HepG2 (cell line): ENCODE results near the gene NDUFS7. TPM values are rescaled to one million over a fixed set of nuclear protein-coding genes. Genes with fewer than 3 reads are reported as not detected.

Experiments
- CBX1 ChIP-seq: IDR thresholded peaks from one replicate; pipeline ENCODE4 v1.6.1; 2016; ENCODE audit warnings: antibody characterized with exemption, low read depth
- CHD4 ChIP-seq: fragments of 200-600 bp; sonication (generic); IDR thresholded peaks from 2 replicates; pipeline ENCODE4 v1.7.0; 2017; ENCODE audit warnings: mild to moderate bottlenecking, low read length, borderline replicate concordance
- DMAP1 ChIP-seq: IDR thresholded peaks from 2 replicates; pipeline ENCODE4 v1.6.1; 2016
- GFI1 ChIP-seq: sonication (generic); formaldehyde crosslinking; IDR thresholded peaks from 2 replicates; pipeline ENCODE4 v1.5.0; 2020; ENCODE audit warnings: missing genetic modification reagents, mild to moderate bottlenecking, borderline replicate concordance
- HHEX ChIP-seq: IDR thresholded peaks from 2 replicates; pipeline ENCODE4 v1.6.1; 2016; ENCODE audit warnings: control low read depth
- HNRNPLL ChIP-seq: fragments of 200-400 bp; formaldehyde crosslinking; IDR thresholded peaks from 2 replicates; pipeline ENCODE4 v1.6.1; 2017; ENCODE audit warnings: mild to moderate bottlenecking, low read depth, low read length; ENCODE audit not compliant: poor library complexity, severe bottlenecking
- NR2F6 ChIP-seq, 2 experiments: IDR thresholded peaks; 2 replicates each; pipeline ENCODE4 v1.6.1; 2016; ENCODE audit warnings: antibody characterized with exemption in 1 of 2, mild to moderate bottlenecking in 1 of 2
- PAF1 ChIP-seq: IDR thresholded peaks from 2 replicates; pipeline ENCODE4 v1.6.1; 2016; ENCODE audit warnings: missing genetic modification reagents, missing compliant biosample characterization
- TARDBP ChIP-seq: sonication (generic); formaldehyde crosslinking; IDR thresholded peaks from 2 replicates; pipeline ENCODE4 v1.8.0; 2022; ENCODE audit warnings: mild to moderate bottlenecking, missing genetic modification reagents
- U2AF1 ChIP-seq: fragments of 200-400 bp; formaldehyde crosslinking; optimal IDR thresholded peaks from 2 replicates; pipeline ENCODE3; 2017; ENCODE audit warnings: mild to moderate bottlenecking, low read depth, low read length
- ZMYM3 ChIP-seq: sonication (generic); formaldehyde crosslinking; IDR thresholded peaks from 2 replicates; pipeline ENCODE4 v1.5.1; 2020; ENCODE audit warnings: mild to moderate bottlenecking, missing genetic modification reagents
- ZNF12 ChIP-seq: sonication (generic); formaldehyde crosslinking; IDR thresholded peaks from 2 replicates; pipeline ENCODE4 v1.5.0; 2020; ENCODE audit warnings: missing genetic modification reagents
- ZNF260 ChIP-seq: sonication (generic); formaldehyde crosslinking; IDR thresholded peaks from 2 replicates; pipeline ENCODE4 v1.4.0; 2020; ENCODE audit warnings: missing genetic modification reagents, low read depth, mild to moderate bottlenecking, borderline replicate concordance
- ZNF264 ChIP-seq: sonication (generic); formaldehyde crosslinking; IDR thresholded peaks from 2 replicates; pipeline ENCODE4 v1.4.0; 2020; ENCODE audit warnings: missing genetic modification reagents
- ZNF337 ChIP-seq: sonication (generic); formaldehyde crosslinking; IDR thresholded peaks from 2 replicates; pipeline ENCODE4 v1.5.1; 2020; ENCODE audit warnings: missing genetic modification reagents, low read depth, mild to moderate bottlenecking, borderline replicate concordance
- ZNF343 ChIP-seq: sonication (generic); formaldehyde crosslinking; IDR thresholded peaks from 2 replicates; pipeline ENCODE4 v1.4.0; 2020; ENCODE audit warnings: mild to moderate bottlenecking, missing genetic modification reagents
- ZNF432 ChIP-seq: sonication (generic); formaldehyde crosslinking; IDR thresholded peaks from 2 replicates; pipeline ENCODE4 v1.5.0; 2020; ENCODE audit warnings: missing genetic modification reagents, mild to moderate bottlenecking, borderline replicate concordance
- ZNF670 ChIP-seq: sonication (generic); formaldehyde crosslinking; IDR thresholded peaks from 2 replicates; pipeline ENCODE4 v1.8.0; 2022; ENCODE audit warnings: mild to moderate bottlenecking, missing genetic modification reagents, borderline replicate concordance
- ZNF678 ChIP-seq: sonication (generic); formaldehyde crosslinking; IDR thresholded peaks from 2 replicates; pipeline ENCODE4 v1.4.0; 2020; ENCODE audit warnings: mild to moderate bottlenecking, missing genetic modification reagents
- ZNF780A ChIP-seq: sonication (generic); formaldehyde crosslinking; IDR thresholded peaks from 2 replicates; pipeline ENCODE4 v1.8.0; 2022; ENCODE audit warnings: mild to moderate bottlenecking, missing genetic modification reagents, moderate library complexity
- ZSCAN12 ChIP-seq: sonication (generic); formaldehyde crosslinking; IDR thresholded peaks from 2 replicates; pipeline ENCODE4 v1.9.0; 2021; ENCODE audit warnings: mild to moderate bottlenecking, missing genetic modification reagents
- ZSCAN22 ChIP-seq: sonication (generic); formaldehyde crosslinking; IDR thresholded peaks from 2 replicates; pipeline ENCODE4 v1.4.0; 2020; ENCODE audit warnings: mild to moderate bottlenecking, missing genetic modification reagents
- ZSCAN9 ChIP-seq: IDR thresholded peaks from 2 replicates; pipeline ENCODE4 v1.6.1; 2016; ENCODE audit warnings: borderline replicate concordance
- polyA plus RNA-seq, 8 experiments: library from polyadenylated mRNA; depleted of rRNA in 3 of 8; stranded (reverse) in 7 of 8; unstranded in 1 of 8; fragments of >200 nt; fragmentation: Illumina TruSeq in 4 of 8; extraction: Trizol in 4 of 8; gene quantifications; 2 replicates each; pipeline versions ENCODE4 v1.2.1 to v1.2.3, GENCODE V29; 2011 to 2016; ENCODE audit warnings: low read depth in 4 of 8, missing spikeins in 1 of 8, mixed read lengths in 1 of 8; ENCODE audit not compliant: insufficient read depth in 1 of 8
- total RNA-seq, 5 experiments: library from RNA; depleted of rRNA; stranded (reverse); fragments of >200 nt; fragmentation: Illumina TruSeq; extraction: Trizol; gene quantifications; 2 replicates each; pipeline ENCODE4 v1.2.3, GENCODE V29; 2016; ENCODE audit warnings: low read depth in 1 of 5
- TF ChIP-seq, protein P1 (sequence below): sonication (generic); formaldehyde crosslinking; IDR thresholded peaks from 2 replicates; pipeline ENCODE4 v1.4.0; 2020; ENCODE audit warnings: missing genetic modification reagents
- TF ChIP-seq, protein P2 (sequence below): sonication (generic); formaldehyde crosslinking; IDR thresholded peaks from 2 replicates; pipeline ENCODE4 v1.9.0; 2021; ENCODE audit warnings: missing genetic modification reagents, borderline replicate concordance
- TF ChIP-seq, protein P3 (sequence below): sonication (generic); formaldehyde crosslinking; IDR thresholded peaks from 2 replicates; pipeline ENCODE4 v1.5.0; 2020; ENCODE audit warnings: missing genetic modification reagents, mild to moderate bottlenecking, borderline replicate concordance
- TF ChIP-seq, protein P4 (sequence below): sonication (generic); formaldehyde crosslinking; IDR thresholded peaks from 2 replicates; pipeline ENCODE4 v1.4.0; 2020; ENCODE audit warnings: missing genetic modification reagents

The NDUFS7 gene
- total and polyA plus RNA-seq, 2 of the 13 experiments (the other 11 are each of a cell fraction or from before 2014, with no cell fraction given) = 34.3 to 66.9 TPM

DNA sequence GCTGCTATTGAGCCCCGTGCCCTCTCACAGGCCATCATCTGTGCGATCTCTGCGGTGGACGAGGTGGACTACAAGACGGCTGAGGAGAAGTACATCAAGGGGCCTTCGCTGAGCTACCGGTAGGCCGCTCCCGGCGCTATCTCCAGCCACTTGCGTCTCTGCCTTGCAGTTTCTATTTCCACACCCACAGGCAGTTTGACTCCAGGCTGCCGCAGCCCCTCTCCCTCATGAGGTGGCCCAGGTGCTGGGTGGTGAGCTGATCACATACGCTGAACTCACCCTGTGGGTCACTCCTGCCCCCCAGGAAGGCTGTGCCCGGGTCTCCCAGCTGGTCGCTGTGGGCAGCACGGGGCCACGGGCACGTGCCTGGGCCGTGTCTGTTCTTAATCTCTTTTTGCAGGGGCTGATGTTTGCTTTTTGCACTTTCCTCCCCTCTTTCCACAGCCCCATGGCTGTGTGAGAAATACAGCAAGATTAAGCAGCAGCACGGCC lies 10.6 kb upstream of the NDUFS7 start (continued):
- TF ChIP-seq, protein P1, sequence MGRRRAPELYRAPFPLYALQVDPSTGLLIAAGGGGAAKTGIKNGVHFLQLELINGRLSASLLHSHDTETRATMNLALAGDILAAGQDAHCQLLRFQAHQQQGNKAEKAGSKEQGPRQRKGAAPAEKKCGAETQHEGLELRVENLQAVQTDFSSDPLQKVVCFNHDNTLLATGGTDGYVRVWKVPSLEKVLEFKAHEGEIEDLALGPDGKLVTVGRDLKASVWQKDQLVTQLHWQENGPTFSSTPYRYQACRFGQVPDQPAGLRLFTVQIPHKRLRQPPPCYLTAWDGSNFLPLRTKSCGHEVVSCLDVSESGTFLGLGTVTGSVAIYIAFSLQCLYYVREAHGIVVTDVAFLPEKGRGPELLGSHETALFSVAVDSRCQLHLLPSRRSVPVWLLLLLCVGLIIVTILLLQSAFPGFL (CRISPR knock-in tag) = no peak
- TF ChIP-seq ZMYM3 (CRISPR knock-in tag) = no peak
- no peak for TF ChIP-seq CHD4
- TF ChIP-seq ZNF780A = no peak
- no peak for TF ChIP-seq ZSCAN9 (CRISPR knock-in tag)
- TF ChIP-seq NR2F6 (IDR thresholded peaks at IDR 0.05) = no peak
- TF ChIP-seq NR2F6 (CRISPR knock-in tag; IDR thresholded peaks at IDR 0.05) = no peak
- no peak for TF ChIP-seq ZNF670 (CRISPR knock-in tag)
- peak; percentile 34; the same call in 1 of the 2 replicates for TF ChIP-seq ZSCAN22 (CRISPR knock-in tag)
- no peak for TF ChIP-seq ZNF343 (CRISPR knock-in tag)
- no peak for TF ChIP-seq ZNF337 (CRISPR knock-in tag)
- no peak for TF ChIP-seq ZNF260
- TF ChIP-seq ZNF432 (CRISPR knock-in tag) = no peak; the same call in 1 of the 2 replicates
- TF ChIP-seq PAF1 = no peak
- TF ChIP-seq ZNF12 (CRISPR knock-in tag) = no peak
- TF ChIP-seq ZNF678 = no peak
- no peak for TF ChIP-seq GFI1 (CRISPR knock-in tag)
- no peak for TF ChIP-seq TARDBP
- no peak for TF ChIP-seq U2AF1
- TF ChIP-seq HNRNPLL = no peak
- no peak for TF ChIP-seq HHEX (CRISPR knock-in tag)
- no peak for TF ChIP-seq CBX1
- no peak for TF ChIP-seq ZNF264 (CRISPR knock-in tag)
- TF ChIP-seq, protein P2, sequence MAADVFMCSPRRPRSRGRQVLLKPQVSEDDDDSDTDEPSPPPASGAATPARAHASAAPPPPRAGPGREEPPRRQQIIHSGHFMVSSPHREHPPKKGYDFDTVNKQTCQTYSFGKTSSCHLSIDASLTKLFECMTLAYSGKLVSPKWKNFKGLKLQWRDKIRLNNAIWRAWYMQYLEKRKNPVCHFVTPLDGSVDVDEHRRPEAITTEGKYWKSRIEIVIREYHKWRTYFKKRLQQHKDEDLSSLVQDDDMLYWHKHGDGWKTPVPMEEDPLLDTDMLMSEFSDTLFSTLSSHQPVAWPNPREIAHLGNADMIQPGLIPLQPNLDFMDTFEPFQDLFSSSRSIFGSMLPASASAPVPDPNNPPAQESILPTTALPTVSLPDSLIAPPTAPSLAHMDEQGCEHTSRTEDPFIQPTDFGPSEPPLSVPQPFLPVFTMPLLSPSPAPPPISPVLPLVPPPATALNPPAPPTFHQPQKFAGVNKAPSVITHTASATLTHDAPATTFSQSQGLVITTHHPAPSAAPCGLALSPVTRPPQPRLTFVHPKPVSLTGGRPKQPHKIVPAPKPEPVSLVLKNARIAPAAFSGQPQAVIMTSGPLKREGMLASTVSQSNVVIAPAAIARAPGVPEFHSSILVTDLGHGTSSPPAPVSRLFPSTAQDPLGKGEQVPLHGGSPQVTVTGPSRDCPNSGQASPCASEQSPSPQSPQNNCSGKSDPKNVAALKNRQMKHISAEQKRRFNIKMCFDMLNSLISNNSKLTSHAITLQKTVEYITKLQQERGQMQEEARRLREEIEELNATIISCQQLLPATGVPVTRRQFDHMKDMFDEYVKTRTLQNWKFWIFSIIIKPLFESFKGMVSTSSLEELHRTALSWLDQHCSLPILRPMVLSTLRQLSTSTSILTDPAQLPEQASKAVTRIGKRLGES (CRISPR knock-in tag) = peak; percentile 19; the same call in 1 of the 2 replicates
- TF ChIP-seq, protein P3, sequence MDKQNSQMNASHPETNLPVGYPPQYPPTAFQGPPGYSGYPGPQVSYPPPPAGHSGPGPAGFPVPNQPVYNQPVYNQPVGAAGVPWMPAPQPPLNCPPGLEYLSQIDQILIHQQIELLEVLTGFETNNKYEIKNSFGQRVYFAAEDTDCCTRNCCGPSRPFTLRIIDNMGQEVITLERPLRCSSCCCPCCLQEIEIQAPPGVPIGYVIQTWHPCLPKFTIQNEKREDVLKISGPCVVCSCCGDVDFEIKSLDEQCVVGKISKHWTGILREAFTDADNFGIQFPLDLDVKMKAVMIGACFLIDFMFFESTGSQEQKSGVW = no peak
- TF ChIP-seq DMAP1 (CRISPR knock-in tag) = no peak
- TF ChIP-seq ZSCAN12 (CRISPR knock-in tag) = no peak
- TF ChIP-seq, protein P4, sequence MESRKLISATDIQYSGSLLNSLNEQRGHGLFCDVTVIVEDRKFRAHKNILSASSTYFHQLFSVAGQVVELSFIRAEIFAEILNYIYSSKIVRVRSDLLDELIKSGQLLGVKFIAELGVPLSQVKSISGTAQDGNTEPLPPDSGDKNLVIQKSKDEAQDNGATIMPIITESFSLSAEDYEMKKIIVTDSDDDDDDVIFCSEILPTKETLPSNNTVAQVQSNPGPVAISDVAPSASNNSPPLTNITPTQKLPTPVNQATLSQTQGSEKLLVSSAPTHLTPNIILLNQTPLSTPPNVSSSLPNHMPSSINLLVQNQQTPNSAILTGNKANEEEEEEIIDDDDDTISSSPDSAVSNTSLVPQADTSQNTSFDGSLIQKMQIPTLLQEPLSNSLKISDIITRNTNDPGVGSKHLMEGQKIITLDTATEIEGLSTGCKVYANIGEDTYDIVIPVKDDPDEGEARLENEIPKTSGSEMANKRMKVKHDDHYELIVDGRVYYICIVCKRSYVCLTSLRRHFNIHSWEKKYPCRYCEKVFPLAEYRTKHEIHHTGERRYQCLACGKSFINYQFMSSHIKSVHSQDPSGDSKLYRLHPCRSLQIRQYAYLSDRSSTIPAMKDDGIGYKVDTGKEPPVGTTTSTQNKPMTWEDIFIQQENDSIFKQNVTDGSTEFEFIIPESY = peak; percentile 74; the same call in 1 of the 2 replicates
